ENCODE measurements around the gene DSCAM. TPM values are rescaled to one million over a fixed set of nuclear protein-coding genes. Genes with fewer than 3 reads are reported as not detected.

DSCAM gene
- total RNA-seq, 4 donors from 2014 or later = not detected

GRCh38 chr21:40179166-40179565 is 667.8 kb downstream of the DSCAM start:
- WGBS, 2 donors = 44 to 58% methylated on average over 5 of the region's 5 CpGs
- intact Hi-C loops (cut with DNase I; ENCODE audit: low total_unique reads) = no loop called here
- TF ChIP-seq CTCF (IDR thresholded peaks at IDR 0.05) (no peak), POLR2A (IDR thresholded peaks at IDR 0.05) (no peak)
- no peak overlapping the region for H3K4me3 ChIP-seq (ENCODE audit: low read depth, poor library complexity, severe bottlenecking)
- DNase-seq (ENCODE audit: low spot score in 2 of 2) = no peak

DNA sequence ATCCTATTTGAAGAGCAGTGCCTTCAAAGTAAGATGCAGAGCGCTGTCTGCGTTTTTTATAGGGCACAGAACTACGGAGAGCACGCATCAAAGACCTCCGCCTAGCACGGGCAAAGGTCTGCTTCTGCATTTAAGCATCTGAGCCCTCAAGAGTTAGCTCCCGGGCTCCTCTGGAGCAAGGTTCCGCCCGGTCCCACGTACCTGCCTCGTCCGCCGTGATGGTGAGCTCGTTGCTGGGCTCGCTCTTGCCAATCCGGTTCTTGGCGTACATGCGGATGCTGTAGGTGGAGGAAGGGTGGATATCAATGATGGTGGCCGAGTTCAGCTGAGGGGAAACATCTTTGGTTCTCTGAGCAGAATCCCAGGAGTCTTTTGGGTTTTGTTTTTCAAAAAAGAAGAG is 668.2 kb downstream of the DSCAM start:
- 81 to 84% methylated on average over 19 of the region's 19 CpGs for WGBS, 2 donors
- TF ChIP-seq POLR2A (IDR thresholded peaks at IDR 0.05) (no peak), CTCF (IDR thresholded peaks at IDR 0.05) (no peak)
- DNase-seq (ENCODE audit: low spot score in 2 of 2) = no peak
- H3K4me3 ChIP-seq (ENCODE audit: low read depth, poor library complexity, severe bottlenecking) = no peak overlapping the region
- intact Hi-C loops (cut with DNase I; ENCODE audit: low total_unique reads) = no loop called here

- intact Hi-C loops (cut with DNase I; ENCODE audit: low total_unique reads) = no loop called here
- H3K4me3 ChIP-seq (ENCODE audit: low read depth, poor library complexity, severe bottlenecking) = no peak overlapping the region
- TF ChIP-seq POLR2A (IDR thresholded peaks at IDR 0.05) = no peak
- TF ChIP-seq CTCF (IDR thresholded peaks at IDR 0.05) = no peak
- WGBS, 2 donors = 83 to 84% methylated on average over 6 of the region's 6 CpGs
- DNase-seq (ENCODE audit: low spot score in 2 of 2) = no peak
Observed at GRCh38 chr21:40177979-40178378, 669.0 kb downstream of the DSCAM start.

DNA sequence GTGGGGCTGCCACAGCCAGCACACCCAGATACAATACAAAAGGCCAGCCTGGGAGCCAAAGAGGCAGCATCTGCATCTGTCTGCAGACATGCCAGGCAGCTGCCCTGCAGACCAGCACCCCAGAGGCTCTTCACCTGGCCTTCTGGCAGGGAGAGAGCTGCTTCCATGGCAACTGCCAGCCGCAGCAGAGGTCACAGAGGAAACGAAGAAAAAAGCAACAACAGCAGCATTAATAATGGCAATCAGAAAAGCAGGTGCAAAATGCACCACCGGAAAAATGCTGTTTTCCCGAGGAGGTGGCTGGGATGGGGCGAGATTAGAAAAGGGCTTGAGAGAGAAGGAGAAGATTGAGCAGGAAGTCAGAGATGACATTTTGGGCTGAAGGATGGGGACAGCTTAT is 670.2 kb downstream of the DSCAM start:
- no peak overlapping the region for H3K4me3 ChIP-seq (ENCODE audit: low read depth, poor library complexity, severe bottlenecking)
- no peak for DNase-seq (ENCODE audit: low spot score in 2 of 2)
- no peak for TF ChIP-seq POLR2A (IDR thresholded peaks at IDR 0.05)
- TF ChIP-seq CTCF (IDR thresholded peaks at IDR 0.05) = no peak

GRCh38 chr21:40173816-40174215 is 673.1 kb downstream of the DSCAM start:
- DNase-seq (ENCODE audit: low spot score in 2 of 2) = no peak
- WGBS, 2 donors = 82 to 84% methylated on average over 6 of the region's 6 CpGs
- intact Hi-C loops (cut with DNase I; ENCODE audit: low total_unique reads) = no loop called here
- TF ChIP-seq CTCF (IDR thresholded peaks at IDR 0.05) (no peak), POLR2A (IDR thresholded peaks at IDR 0.05) (no peak)
- no peak overlapping the region for H3K4me3 ChIP-seq (ENCODE audit: low read depth, poor library complexity, severe bottlenecking)

More for the DNA sequence above, 670.2 kb downstream of the DSCAM start:
- WGBS, 2 donors = 33% methylated on average over 5 of the region's 5 CpGs
- intact Hi-C loops (cut with DNase I; ENCODE audit: low total_unique reads) = no loop called here

DNA sequence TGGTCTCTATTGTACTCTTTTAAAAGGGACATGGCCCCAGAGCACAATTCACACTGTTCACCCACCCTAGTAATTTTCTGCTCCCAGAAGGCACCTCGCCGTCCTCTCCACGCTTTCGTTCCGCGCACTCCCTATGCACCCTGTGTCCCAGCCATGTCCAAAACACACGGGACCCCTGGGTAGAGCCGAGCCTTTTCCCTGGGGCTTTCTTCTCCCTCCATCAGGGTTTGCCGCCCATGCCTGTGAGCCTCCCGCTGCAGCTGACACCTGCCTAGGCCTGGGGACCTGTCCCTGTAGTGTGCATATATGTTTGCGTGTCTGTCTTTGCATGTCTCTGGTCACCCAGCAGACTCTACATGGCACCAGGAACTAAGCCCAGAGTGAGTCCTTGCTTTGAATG is 677.0 kb downstream of the DSCAM start:
- DNase-seq (ENCODE audit: low spot score in 2 of 2) = no peak
- WGBS, 2 donors = 88 to 93% methylated on average over 11 of the region's 11 CpGs
- intact Hi-C loops (cut with DNase I; ENCODE audit: low total_unique reads) = no loop called here
- H3K4me3 ChIP-seq (ENCODE audit: low read depth, poor library complexity, severe bottlenecking) = no peak overlapping the region
- TF ChIP-seq CTCF (IDR thresholded peaks at IDR 0.05) (no peak), POLR2A (IDR thresholded peaks at IDR 0.05) (no peak)
